HuH-7.5 (cell line): ENCODE measurements around the gene ARFGAP2.
"Not testable (repeated sequence)": the region's sequence is repeated elsewhere in the genome, so short reads cannot be mapped to it uniquely, and the experiment has no call there.

Experiments
- DNase-seq: peaks from one replicate; pipeline ENCODE4 v3.0.0; 2011; ENCODE audit warnings: low spot score

The ARFGAP2 gene

DNA sequence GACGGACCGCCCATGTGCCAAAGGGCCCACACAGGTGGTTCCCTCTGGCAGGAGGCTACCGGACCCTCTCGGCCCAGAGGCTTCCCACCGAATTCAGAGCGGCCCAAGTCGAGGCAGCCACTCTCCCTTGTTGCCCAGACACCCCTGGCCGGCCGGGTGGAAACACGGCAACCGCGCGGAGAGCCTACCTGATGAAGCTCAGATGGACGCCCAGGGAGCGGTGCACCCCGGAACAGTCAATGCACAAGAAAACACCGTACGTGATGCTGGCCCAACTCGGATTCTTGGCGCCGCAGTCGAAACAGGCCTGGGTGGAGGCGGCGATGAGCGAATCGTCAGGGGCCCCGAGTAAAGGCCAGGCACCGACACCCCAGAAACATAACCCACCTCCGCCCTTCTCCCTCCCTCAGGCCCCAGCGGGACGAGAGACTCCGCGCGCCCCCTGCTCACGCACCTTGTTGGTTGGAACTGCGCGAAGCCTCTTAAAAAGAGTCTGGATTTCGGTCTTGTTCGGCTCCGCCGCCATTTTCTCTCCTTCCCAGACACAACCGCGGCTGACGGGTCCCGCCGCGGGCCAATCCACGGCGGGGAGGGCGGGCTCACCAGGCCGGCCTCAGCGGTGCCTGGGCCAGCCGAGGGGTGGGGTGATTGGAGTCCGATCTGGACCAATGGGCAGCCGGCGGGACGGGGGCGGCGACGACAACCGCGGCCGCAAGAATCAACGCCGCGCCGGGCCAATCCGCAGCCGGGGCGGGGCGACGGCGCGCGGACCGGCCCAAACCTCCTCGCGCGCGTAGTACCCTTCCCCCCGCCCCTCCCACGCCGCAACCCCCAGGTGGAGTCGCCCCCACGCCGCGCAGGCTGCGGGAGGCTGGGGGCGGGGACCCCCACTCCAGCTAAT, at the start of gene ARFGAP2:
TSS of gene ARFGAP2 (minus strand) at position 552 of the 901 bp plus-strand sequence. CDS start at position 526, 26 bp downstream.
- peak; percentile 99 for DNase-seq

DNA sequence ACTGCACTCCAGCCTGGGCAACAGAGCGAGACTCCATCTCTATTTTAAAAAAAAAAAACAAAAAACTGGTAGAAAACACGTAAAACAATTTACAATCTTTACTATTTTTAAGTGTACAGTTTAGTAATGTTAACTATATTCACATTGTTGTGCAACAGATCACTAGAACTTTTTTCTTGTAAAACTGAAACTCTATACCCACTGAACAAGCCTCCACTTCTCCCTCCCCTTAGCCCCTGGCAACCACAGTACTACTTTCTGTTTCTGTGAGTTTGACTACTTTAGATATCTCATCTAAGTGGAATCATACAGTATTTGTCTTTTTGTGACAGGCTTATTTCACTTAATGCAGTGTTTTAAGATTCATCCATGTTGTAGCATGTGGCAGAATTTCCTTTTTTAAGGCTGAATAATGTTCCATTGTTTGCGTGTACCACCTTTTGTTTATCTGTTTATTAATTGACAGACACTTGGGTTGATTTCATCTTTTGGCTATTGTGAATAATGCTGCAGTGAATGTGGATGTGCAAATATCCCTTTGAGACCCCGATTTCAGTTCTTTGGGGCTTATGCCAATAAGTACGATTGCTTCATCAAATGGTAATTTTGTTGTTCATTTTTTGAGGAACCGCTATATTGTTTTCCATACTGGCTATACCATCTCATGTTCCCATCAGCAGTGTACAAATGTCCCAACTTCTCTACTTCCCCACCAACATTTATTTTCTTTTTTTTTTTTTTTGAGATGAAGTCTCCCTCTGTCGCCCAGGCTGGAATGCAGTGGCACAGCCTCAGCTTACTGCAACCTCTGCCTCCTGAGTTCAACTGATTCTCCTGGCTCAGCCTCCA, 49.1 kb upstream of the ARFGAP2 start:
- DNase-seq = no peak

DNA sequence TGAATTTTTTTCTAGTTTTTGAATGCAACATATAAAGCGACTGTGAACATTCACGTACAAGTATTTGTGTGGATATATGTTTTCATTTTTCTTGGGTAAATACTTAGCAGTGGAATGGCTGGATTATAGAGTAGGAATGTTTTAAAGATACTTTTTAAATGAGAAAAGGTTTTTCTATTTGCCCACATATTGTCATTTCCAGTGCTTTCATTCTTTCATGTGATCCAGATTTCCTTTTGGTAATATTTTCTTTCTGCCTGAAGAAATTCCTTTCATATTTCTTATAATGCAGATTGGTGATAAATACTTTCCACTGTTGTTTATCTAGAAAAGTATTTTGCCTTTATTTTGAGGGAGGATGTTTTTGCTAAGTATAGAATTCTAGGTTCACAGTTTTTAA, 46.0 kb upstream of the ARFGAP2 start:
- no peak for DNase-seq

- no peak for DNase-seq
Observed at GRCh38 chr11:47220401-47220821, 43.7 kb upstream of the ARFGAP2 start.

DNA sequence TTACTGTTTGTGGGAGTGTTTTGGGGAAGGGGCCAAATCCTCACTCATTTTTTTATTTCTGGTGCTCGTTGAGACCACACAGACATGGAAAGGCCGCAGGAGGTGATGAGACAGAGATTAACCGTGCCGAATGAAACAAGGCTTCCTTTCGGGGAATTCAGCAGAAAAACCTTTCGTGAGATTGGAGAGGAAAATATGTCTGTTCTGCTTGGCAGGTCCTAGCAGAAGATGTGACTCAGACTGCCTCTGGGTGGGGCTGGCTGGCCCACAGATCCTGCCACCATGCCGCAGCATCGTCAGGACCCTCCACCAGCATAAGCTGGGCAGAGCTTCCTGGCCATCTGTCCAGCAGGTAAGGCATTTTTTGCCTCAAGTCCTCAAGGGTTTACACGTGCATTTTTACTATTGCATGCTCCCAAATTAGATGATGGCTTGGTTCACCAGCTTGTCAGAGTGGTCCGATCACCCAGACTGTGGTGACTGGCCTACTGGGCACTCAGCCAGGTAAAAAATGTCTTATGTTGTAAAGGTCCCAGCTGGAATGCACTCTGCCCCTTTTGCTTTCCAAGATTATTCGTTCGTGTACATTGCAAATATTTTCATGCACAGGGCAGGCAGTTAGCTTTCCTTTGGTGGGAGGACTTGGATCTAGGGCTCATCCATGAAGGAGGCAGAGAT, 39.6 kb upstream of the ARFGAP2 start:
- DNase-seq = no peak

GRCh38 chr11:47215366-47215910, 38.8 kb upstream of the ARFGAP2 start:
- DNase-seq = peak; percentile 40

DNA sequence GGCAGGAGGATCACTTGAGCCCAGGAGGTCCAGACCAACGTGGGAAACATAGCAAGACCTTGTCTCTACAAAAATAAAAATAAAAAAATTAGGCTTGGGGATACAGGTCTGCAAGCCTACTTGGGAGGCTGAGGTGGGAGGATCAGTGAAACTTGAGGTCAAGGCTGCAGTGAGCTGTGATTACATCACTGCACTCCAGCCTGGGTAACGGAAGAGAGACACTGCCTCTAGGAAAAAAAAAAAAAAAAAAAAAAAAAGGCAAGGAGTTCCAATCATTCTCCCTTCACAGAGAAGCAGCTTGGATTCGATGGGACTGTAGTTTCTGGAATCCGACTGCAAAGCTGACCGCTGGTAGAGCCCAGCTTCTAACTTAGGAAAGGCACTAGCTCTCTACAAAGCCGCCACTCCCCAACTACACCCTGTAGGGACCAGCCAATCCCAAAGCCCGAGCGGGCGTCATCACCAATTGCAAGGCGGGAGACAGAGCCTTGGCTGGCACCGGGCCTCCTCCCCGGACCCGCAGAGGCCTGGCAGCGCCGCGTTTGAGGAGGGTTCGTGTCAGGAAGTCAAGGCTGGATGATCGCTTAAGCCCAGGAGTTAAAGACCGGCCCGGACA, 37.4 kb upstream of the ARFGAP2 start:
- DNase-seq = peak; percentile 82

DNA sequence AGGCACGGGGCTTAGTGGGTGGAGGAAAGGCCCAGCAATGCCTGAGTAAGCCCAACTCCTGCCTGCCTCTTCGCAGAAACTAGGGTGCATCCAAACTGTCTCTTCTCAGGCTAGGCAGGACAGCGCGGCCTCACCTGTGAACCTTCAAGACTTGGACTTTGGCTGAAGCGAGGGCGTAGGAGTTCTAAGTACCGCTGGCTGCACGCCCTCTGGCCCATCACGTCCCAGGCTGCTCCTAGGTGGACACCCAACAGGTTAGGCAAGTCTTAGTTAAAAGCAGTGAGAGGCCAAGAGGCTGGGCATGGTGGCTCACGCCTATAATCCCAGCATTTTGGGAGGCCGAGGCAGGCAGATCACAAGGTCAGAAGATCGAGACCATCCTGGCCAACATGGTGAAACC, 36.3 kb upstream of the ARFGAP2 start:
- DNase-seq = no peak

DNA sequence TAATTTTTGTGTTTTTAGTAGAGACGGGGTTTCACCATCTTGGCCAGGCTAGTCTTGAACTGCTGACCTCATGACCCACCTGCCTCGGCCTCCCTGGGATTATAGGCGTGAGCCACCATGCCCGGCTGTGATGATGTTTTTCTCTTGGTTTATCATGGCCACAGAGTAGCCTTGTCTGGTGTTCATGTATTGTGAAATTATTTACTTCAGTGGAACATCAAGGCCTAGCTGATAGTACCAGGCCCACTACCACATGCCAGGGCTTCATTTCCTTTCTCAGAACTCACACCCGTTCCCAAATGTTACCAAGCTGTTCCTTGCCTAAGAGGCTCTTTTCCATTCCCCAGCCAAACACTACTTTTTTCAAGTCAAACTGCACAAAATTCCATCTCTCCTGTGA, 31.9 kb upstream of the ARFGAP2 start:
- no peak for DNase-seq

GRCh38 chr11:47208008-47208552, 31.4 kb upstream of the ARFGAP2 start:
- not testable (repeated sequence) for DNase-seq

DNA sequence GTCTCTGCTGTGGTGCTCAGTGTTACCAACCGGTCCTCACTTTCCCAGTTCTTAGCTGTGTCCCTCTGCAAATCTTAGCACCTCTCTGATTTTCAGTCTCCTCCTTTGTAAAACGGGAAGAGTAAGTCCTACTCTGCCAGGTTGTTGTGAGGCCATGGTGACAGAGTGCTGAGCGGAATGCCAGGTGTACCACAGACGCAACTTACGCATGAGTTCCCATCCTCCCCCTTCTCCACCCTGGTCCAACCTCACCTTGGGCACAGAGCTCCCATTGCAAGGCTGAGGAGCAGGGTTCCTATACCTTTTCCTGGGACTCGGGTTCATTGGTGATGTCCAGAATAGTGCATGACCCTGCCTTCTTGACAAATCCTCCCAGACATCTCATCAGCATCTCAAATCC, 30.8 kb upstream of the ARFGAP2 start:
- no peak for DNase-seq

DNA sequence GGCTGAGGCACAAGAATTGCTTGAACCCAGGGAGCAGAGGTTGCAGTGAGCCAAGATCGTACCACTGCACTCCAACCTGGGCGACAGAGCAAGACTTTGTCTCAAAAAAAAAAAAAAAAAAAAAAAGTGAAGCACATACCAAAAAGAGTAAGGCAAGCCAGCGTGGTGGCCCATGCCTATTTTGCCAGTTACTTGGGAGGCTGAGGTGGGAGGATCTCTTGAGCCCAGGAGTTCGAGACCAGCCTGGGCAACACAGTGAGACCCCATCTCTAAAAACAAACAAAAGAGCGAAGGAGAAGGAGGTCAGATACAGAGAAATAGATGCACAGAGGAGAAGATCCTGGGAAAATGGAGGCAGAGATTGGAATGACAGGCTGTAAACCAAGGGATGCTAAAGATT, 29.9 kb upstream of the ARFGAP2 start:
- DNase-seq = not testable (repeated sequence)

GRCh38 chr11:47204637-47204989, 27.9 kb upstream of the ARFGAP2 start:
- no peak for DNase-seq

GRCh38 chr11:47202576-47202975, 25.9 kb upstream of the ARFGAP2 start:
- no peak for DNase-seq

DNA sequence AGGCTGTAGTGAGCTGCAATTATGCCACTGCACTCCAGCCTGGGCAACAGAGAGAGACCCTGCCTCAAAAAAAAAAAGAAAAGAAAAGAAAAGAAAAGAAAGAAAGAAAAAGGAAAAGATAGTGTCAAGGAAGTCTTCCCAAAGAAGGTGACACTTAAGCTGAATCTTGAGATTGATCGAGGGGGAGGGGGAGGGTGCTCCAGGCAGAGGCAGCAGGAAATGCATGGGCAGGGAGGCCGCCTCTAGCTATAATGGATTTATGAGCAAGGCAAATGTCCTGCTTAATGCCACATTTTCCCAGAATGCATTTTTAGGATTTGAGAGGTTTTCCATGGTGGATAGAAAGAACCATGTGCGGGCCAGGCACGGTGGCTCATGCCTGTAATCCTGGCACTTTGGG, 24.3 kb upstream of the ARFGAP2 start:
- DNase-seq = no peak

DNA sequence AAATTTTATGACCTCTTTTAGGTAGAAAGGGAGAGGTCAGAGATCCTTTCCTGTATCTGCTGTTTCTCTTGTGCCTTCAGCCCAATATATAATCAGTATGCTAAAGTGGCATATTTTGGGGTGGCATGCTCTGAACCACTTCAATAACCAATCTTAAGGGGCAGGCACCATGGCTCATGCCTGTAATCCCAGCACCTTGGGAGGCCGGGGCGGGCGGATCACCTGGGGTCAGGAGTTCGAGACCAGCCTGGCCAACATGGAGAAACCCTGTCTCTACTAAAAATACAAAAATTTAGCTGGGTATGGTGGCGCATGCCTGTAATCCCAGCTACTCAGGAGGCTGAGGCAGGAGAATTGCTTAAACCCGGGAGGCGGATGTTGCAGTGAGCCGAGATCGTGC, 21.5 kb upstream of the ARFGAP2 start:
- DNase-seq = not testable (repeated sequence)

- no peak for DNase-seq
Observed at GRCh38 chr11:47192111-47192510, 15.4 kb upstream of the ARFGAP2 start.

DNA sequence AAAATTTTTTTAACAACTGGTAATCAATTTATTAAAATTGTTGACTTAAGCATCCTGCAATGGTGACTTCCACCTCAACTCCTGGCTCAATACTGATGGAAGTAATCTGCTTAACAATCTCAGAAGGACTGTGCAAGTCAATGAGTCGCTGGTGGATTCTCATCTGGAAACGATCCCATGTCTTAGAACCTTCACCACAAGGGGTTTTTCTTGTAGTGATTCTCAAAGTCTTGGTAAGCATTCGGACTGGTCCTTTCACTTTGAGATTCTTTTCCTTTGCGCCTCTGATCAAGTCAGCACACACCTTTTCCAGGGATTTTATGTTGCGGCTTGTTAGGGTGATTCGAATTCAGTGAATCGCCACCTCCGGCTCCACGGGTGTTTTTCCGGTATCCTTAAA, 14.5 kb upstream of the ARFGAP2 start:
- DNase-seq = not testable (repeated sequence)

DNA sequence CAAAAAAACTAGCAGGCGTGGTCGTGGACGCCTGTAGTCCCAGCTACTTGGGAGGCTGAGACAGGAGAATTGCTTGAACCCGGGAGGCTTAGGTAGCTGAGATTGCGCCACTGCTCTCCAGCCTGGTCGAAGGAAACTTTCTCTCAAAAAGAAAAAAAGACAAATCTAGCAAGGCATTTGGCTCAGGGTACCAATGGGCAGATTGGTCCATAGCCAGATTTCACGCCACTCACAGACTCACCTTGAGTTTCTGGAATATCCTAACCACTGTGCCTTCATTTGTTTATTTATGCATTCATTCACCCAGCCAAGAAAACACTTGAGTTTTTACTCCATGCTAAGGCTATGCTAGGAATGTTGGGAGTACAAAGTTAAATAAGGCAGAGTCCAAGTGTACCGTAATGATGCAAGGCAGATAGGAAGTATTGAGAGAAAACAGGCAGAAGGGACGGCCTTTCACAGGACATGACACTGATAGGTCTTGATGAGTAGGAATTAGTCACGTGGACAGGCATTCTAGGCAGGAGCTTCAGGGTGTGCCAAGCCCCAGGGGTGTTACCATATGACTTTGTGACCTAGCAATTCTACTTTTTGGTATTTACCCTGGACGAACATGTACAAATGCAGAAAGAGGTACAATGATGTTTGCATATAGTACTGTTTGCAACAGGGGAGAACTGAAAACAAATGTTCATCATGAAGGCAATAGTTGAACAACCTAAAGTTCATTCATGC, 12.6 kb upstream of the ARFGAP2 start:
- peak; percentile 56 for DNase-seq

DNA sequence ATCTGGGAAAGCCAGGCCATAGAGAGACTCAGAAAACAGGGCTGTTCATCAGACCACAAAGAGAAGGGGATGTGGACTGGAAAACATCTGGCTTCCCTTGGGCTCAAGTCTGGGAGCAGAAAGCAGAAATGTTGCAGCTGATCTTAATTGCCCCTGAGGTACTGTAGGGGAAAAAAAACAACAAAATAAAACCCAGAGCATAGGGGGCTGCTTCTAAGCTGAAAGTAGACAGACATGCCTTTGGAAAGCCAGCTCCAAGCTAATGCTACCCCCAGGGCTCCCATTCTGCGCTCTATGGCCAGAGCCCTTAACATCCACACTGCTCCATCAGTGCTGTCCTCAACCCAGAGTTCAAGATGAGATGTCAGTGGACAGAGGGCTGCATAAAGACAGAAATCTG, 11.6 kb upstream of the ARFGAP2 start:
- no peak for DNase-seq

DNA sequence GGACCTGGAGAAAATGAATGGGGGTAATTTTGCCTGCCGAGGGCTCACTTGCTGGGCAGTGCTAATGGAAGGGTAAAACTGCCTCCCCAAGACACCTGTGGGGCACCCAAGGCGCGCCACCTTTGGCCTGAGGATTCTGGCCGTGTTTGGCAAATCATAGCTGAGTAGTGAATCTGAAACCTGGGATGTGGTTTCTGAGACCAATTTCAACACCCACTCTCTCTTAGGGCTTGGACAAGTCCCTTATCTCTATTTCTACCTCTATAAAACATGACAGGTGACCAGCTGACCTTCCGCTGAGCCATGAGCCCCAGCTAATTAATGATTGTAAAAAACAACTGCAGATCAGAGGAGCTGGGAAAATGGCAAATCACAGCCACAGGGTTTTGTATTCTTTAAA, 11.0 kb upstream of the ARFGAP2 start:
- no peak for DNase-seq
